MCF 10A (cell line): ENCODE measurements around the gene ZNF611. TPM values are rescaled to one million over a fixed set of nuclear protein-coding genes. Genes with fewer than 3 reads are reported as not detected.

Experiments
- BruUV-seq: library from RNA; stranded (reverse); fragments of 400-500 nt; replicated peaks from 2 replicates; lab custom pipeline; 2021; lab: Mats Ljungman, UMichigan
- CTCF ChIA-PET: fragments of 300-600 bp; sonication (Branson Sonifier 250); formaldehyde crosslinking; extraction: SDS; loops from one replicate; lab custom pipeline; 2021; ENCODE audit warnings: antibody characterized with exemption, inconsistent platforms; lab: Yijun Ruan, JAX
- POLR2A ChIA-PET: fragments of 300-600, 350-650 bp; sonication (Branson Sonifier 250); formaldehyde crosslinking; extraction: SDS; loops from one replicate; lab custom pipeline; 2020; ENCODE audit warnings: antibody characterized with exemption, inconsistent platforms; lab: Yijun Ruan, JAX
- DNase-seq: peaks from one replicate; pipeline ENCODE4 v3.0.0-alpha.2; 2018; ENCODE audit not compliant: unreplicated experiment
- H3K27ac Mint-ChIP-seq: one replicate; pipeline ENCODE4 v1.8.0; 2022; ENCODE audit warnings: mild to moderate bottlenecking, low read depth, mixed read lengths; ENCODE audit not compliant: unreplicated experiment
- H3K27me3 Mint-ChIP-seq: one replicate; pipeline ENCODE4 v1.8.0; 2022; ENCODE audit warnings: mixed read lengths; ENCODE audit not compliant: insufficient read depth, unreplicated experiment
- H3K36me3 Mint-ChIP-seq: one replicate; pipeline ENCODE4 v1.8.0; 2022; ENCODE audit warnings: mild to moderate bottlenecking, moderate library complexity, mixed read lengths; ENCODE audit not compliant: insufficient read depth, unreplicated experiment
- H3K4me1 Mint-ChIP-seq: one replicate; pipeline ENCODE4 v1.8.0; 2022; ENCODE audit warnings: mixed read lengths; ENCODE audit not compliant: insufficient read depth, unreplicated experiment
- H3K4me3 Mint-ChIP-seq: one replicate; pipeline ENCODE4 v1.8.0; 2022; ENCODE audit warnings: mild to moderate bottlenecking, moderate library complexity, mixed read lengths; ENCODE audit not compliant: unreplicated experiment
- H3K9me3 Mint-ChIP-seq: one replicate; pipeline ENCODE4 v1.8.0; 2022; ENCODE audit warnings: mixed read lengths; ENCODE audit not compliant: unreplicated experiment
- CTCF ChIP-seq: fragments of 200-600 bp; IDR thresholded peaks from one replicate; pipeline ENCODE4 v1.8.0; 2022; ENCODE audit warnings: antibody characterized with exemption, mild to moderate bottlenecking; ENCODE audit not compliant: unreplicated experiment
- intact Hi-C: fragments of 100-400 bp; cut with micrococcal nuclease; formaldehyde crosslinking; loops from 2 replicates; pipeline ENCODE4 v1.14.1; 2022
- total RNA-seq: library from RNA; stranded (reverse); gene quantifications from 2 replicates; pipeline ENCODE4 v1.2.3, GENCODE V29; 2022

Gene ZNF611
- total RNA-seq, 1 experiment from 2014 or later: 12.6 TPM

- POLR2A ChIA-PET: no interaction called here
- TSS peak; percentile 59 for BruUV-seq
- no peak overlapping the region for H3K4me3 Mint-ChIP-seq
- intact Hi-C loops: no loop called here
- CTCF ChIA-PET: interaction anchor here (0.6 to 0.7 kb wide), 3 partner anchors 11 to 116 kb away, joined by 3 to 4 read pairs (median 3); no protein-coding TSS in a partner anchor
- TF ChIP-seq CTCF: no peak
- H3K9me3 Mint-ChIP-seq: no peaks in the 10 kb centered on the region
- H3K27ac Mint-ChIP-seq: peak overlapping the region; percentile 53
- no peak for DNase-seq
- H3K36me3 Mint-ChIP-seq: peaks cover 36% of the 10 kb centered on the region
- peaks cover 29% of the 10 kb centered on the region for H3K4me1 Mint-ChIP-seq
- no peaks in the 10 kb centered on the region for H3K27me3 Mint-ChIP-seq
Measured at GRCh38 chr19:52665027-52665426, 69.8 kb downstream of the ZNF611 start.

GRCh38 chr19:52664461-52664860 lies 70.4 kb downstream of the ZNF611 start:
- Mint-ChIP-seq H3K36me3 (peaks cover 40% of the 10 kb centered on the region), H3K4me1 (peaks cover 26% of the 10 kb centered on the region), H3K27ac (no peak overlapping the region), H3K4me3 (no peak overlapping the region), H3K27me3 (no peaks in the 10 kb centered on the region), H3K9me3 (no peaks in the 10 kb centered on the region)
- DNase-seq: no peak
- ChIA-PET CTCF (interaction anchor here (0.6 to 0.8 kb wide), 4 partner anchors 8 to 425 kb away, joined by 3 to 4 read pairs (median 3); no protein-coding TSS in a partner anchor), POLR2A (interaction anchor here (0.6 kb wide), 1 partner anchor 1939 kb away, joined by 3 read pairs; no protein-coding TSS in a partner anchor)
- no TSS peak for BruUV-seq
- intact Hi-C loops: no loop called here
- TF ChIP-seq CTCF: no peak

GRCh38 chr19:52662631-52663030 lies 72.2 kb downstream of the ZNF611 start:
- TF ChIP-seq CTCF: no peak
- peak overlapping the region; percentile 93 for H3K27ac Mint-ChIP-seq
- no peaks in the 10 kb centered on the region for H3K9me3 Mint-ChIP-seq
- BruUV-seq: no TSS peak
- intact Hi-C loops: no loop called here
- peaks cover 57% of the 10 kb centered on the region for H3K36me3 Mint-ChIP-seq
- H3K4me3 Mint-ChIP-seq: no peak overlapping the region
- CTCF ChIA-PET: interaction anchor here (0.5 to 0.9 kb wide), 4 partner anchors 60 to 1757 kb away, joined by 3 read pairs; no protein-coding TSS in a partner anchor
- peak; percentile 69 for DNase-seq
- POLR2A ChIA-PET: interaction anchor here (0.7 to 1.1 kb wide), 7 partner anchors 27 to 299 kb away, joined by 3 read pairs; no protein-coding TSS in a partner anchor
- H3K27me3 Mint-ChIP-seq: no peaks in the 10 kb centered on the region
- H3K4me1 Mint-ChIP-seq: peaks cover 26% of the 10 kb centered on the region

- ChIA-PET CTCF (no interaction called here), POLR2A (no interaction called here)
- peak overlapping the region; percentile 93 for H3K27ac Mint-ChIP-seq
- no peaks in the 10 kb centered on the region for H3K27me3 Mint-ChIP-seq
- H3K4me3 Mint-ChIP-seq: no peak overlapping the region
- TF ChIP-seq CTCF: no peak
- H3K36me3 Mint-ChIP-seq: peaks cover 58% of the 10 kb centered on the region
- DNase-seq: no peak
- H3K4me1 Mint-ChIP-seq: peaks cover 26% of the 10 kb centered on the region
- intact Hi-C loops: no loop called here
- no TSS peak for BruUV-seq
- no peaks in the 10 kb centered on the region for H3K9me3 Mint-ChIP-seq
Measured at GRCh38 chr19:52660981-52661380, 73.9 kb downstream of the ZNF611 start.
